Measurements from ENCODE around the gene CABLES1. TPM values are rescaled to one million over a fixed set of nuclear protein-coding genes. Genes with fewer than 3 reads are reported as not detected.

The CABLES1 gene
- total and polyA plus RNA-seq, 2 donors from 2014 or later, result 7.6 to 40.5 TPM

DNA sequence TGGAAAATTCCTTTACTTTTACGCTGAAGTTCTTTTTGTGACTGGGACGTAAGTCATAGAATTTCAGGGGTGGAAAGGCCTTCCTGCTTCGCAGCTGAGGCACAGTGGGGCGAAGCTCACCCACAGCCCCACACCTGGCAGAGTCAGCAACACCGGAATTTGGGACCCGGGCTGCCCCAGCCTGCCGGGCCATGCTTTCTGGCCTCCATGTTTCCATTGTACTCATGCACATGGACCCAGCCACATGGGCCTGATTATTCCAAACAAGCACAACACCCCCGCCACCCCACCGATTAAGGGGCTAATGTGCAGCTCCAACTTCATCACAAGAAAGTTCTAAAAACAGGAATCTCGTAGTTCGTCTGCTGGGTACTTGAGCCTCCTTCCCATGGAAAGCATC is 82.5 kb downstream of the CABLES1 start:
- no peak for FAIRE-seq
- H3K4me3 ChIP-seq (ENCODE audit: low read length in 3 of 3), result no peak overlapping the region
- H3K27me3 ChIP-seq (ENCODE audit: control insufficient read depth, insufficient read depth, low read length), result no peaks in the 10 kb centered on the region
- peaks cover 7 to 13% (median 8%) of the 10 kb centered on the region in 3 donors for H3K36me3 ChIP-seq (ENCODE audit: control insufficient read depth in 2 of 3, insufficient read depth in 3 of 3, low read length in 3 of 3)
- no peak overlapping the region for H3K9ac ChIP-seq (ENCODE audit: low read length in 3 of 3)
- intact Hi-C loops (cut with DNase I), result no loop called here
- TF ChIP-seq, protein P1, sequence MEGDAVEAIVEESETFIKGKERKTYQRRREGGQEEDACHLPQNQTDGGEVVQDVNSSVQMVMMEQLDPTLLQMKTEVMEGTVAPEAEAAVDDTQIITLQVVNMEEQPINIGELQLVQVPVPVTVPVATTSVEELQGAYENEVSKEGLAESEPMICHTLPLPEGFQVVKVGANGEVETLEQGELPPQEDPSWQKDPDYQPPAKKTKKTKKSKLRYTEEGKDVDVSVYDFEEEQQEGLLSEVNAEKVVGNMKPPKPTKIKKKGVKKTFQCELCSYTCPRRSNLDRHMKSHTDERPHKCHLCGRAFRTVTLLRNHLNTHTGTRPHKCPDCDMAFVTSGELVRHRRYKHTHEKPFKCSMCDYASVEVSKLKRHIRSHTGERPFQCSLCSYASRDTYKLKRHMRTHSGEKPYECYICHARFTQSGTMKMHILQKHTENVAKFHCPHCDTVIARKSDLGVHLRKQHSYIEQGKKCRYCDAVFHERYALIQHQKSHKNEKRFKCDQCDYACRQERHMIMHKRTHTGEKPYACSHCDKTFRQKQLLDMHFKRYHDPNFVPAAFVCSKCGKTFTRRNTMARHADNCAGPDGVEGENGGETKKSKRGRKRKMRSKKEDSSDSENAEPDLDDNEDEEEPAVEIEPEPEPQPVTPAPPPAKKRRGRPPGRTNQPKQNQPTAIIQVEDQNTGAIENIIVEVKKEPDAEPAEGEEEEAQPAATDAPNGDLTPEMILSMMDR (IDR thresholded peaks at IDR 0.05; ENCODE audit: borderline replicate concordance, extremely low read depth, insufficient read depth), result no peak
- DNase-seq, result no peak
- H3K27ac ChIP-seq (ENCODE audit: low read depth in 2 of 2, low read length in 2 of 2), result no peak overlapping the region
- peaks cover 0 to 2% (median 0%) of the 10 kb centered on the region in 3 donors for H3K4me1 ChIP-seq (ENCODE audit: control insufficient read depth in 2 of 3, insufficient read depth in 2 of 3, low read depth in 1 of 3, low read length in 3 of 3)
- H3K9me3 ChIP-seq (ENCODE audit: control insufficient read depth in 2 of 3, insufficient read depth in 1 of 3, low read length in 3 of 3), result no peaks in the 10 kb centered on the region

DNA sequence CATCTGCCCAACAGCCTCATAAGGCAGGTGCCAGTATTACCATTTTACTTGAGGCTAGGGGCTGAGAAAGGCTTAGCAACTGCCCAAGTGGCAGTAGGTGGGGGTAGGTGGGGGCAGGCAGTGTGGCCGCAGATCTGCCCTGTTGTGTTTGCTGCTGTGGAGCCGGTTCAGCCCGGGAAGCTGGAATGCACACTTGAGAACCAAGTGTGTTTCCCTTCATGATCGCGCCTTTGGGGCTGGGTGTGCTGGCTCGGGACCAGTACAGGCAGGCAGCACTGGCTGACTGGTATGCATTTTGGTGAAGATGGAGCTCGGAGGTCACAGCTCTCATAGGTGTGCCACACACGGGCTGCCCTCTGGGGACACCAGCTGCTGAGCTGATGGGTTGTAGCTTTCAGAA is 85.1 kb downstream of the CABLES1 start:
- TF ChIP-seq, protein P1 (IDR thresholded peaks at IDR 0.05; ENCODE audit: borderline replicate concordance, extremely low read depth, insufficient read depth), result no peak
- H3K27me3 ChIP-seq (ENCODE audit: control insufficient read depth, insufficient read depth, low read length), result no peaks in the 10 kb centered on the region
- H3K9me3 ChIP-seq (ENCODE audit: control insufficient read depth in 2 of 3, insufficient read depth in 1 of 3, low read length in 3 of 3), result no peaks in the 10 kb centered on the region
- peak in 1 of 5 donors; percentile 51 for DNase-seq
- no peak overlapping the region for H3K4me3 ChIP-seq (ENCODE audit: low read length in 3 of 3)
- no peaks in the 10 kb centered on the region for H3K4me1 ChIP-seq (ENCODE audit: control insufficient read depth in 2 of 3, insufficient read depth in 2 of 3, low read depth in 1 of 3, low read length in 3 of 3)
- no peak overlapping the region for H3K27ac ChIP-seq (ENCODE audit: low read depth in 2 of 2, low read length in 2 of 2)
- no peak for FAIRE-seq
- intact Hi-C loops (cut with DNase I), result no loop called here
- H3K36me3 ChIP-seq (ENCODE audit: control insufficient read depth in 2 of 3, insufficient read depth in 3 of 3, low read length in 3 of 3), result peaks cover 0 to 6% (median 3%) of the 10 kb centered on the region in 3 donors
- no peak overlapping the region for H3K9ac ChIP-seq (ENCODE audit: low read length in 3 of 3)

DNA sequence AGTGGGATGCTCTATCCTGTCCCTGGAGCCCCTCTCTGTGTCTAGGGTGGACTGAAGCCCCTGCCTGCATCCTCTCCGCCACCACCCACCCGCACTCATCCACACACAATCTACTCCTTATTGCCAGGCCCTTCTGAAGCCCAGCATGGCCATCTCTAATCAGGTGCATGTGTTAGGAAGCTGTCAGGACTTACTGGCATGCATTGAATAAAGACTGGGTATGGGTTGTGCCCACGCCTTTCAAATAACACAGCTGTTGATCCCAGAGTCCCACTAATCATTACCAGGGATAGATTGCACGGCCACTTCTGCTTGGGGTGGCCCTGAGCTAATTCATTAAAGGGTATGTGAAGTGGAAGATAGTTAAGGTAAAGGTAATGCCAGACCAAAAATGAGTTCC is 88.4 kb downstream of the CABLES1 start:
- no peaks in the 10 kb centered on the region for H3K9me3 ChIP-seq (ENCODE audit: control insufficient read depth in 2 of 3, insufficient read depth in 1 of 3, low read length in 3 of 3)
- H3K9ac ChIP-seq (ENCODE audit: low read length in 3 of 3), result no peak overlapping the region
- TF ChIP-seq, protein P1 (IDR thresholded peaks at IDR 0.05; ENCODE audit: borderline replicate concordance, extremely low read depth, insufficient read depth), result no peak
- intact Hi-C loops (cut with DNase I), result no loop called here
- DNase-seq (no peak), FAIRE-seq (no peak)
- peaks cover 0 to 21% (median 15%) of the 10 kb centered on the region in 3 donors for H3K4me1 ChIP-seq (ENCODE audit: control insufficient read depth in 2 of 3, insufficient read depth in 2 of 3, low read depth in 1 of 3, low read length in 3 of 3)
- no peak overlapping the region for H3K4me3 ChIP-seq (ENCODE audit: low read length in 3 of 3)
- H3K27me3 ChIP-seq (ENCODE audit: control insufficient read depth, insufficient read depth, low read length), result no peaks in the 10 kb centered on the region
- no peak overlapping the region for H3K27ac ChIP-seq (ENCODE audit: low read depth in 2 of 2, low read length in 2 of 2)
- H3K36me3 ChIP-seq (ENCODE audit: control insufficient read depth in 2 of 3, insufficient read depth in 3 of 3, low read length in 3 of 3), result peaks cover 0 to 3% (median 2%) of the 10 kb centered on the region in 3 donors

DNA sequence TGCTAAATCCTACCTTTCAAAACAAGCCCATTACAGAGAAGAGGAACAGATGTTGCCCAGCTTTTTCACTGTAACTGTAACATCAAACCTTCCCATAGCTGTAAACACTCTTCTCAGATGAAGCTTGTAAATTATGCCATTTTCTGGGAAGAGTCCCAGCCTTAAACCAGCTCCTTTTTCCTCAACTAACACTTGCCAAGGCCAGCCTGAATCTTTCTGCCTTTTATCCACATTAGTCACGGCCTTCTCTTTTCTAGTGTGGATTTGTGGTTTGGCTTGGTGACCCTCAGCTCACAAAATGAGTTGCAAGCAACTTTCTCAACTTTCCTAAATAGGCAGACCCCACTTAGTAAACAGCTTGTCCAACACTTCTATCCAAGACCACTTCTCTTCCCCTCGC is 90.2 kb downstream of the CABLES1 start:
- Histone ChIP-seq H3K27me3 (ENCODE audit: control insufficient read depth, insufficient read depth, low read length) (no peaks in the 10 kb centered on the region), H3K9me3 (ENCODE audit: control insufficient read depth in 2 of 3, insufficient read depth in 1 of 3, low read length in 3 of 3) (no peaks in the 10 kb centered on the region), H3K4me3 (ENCODE audit: low read length in 3 of 3) (no peak overlapping the region), H3K36me3 (ENCODE audit: control insufficient read depth in 2 of 3, insufficient read depth in 3 of 3, low read length in 3 of 3) (peaks cover 0 to 2% (median 0%) of the 10 kb centered on the region in 3 donors), H3K9ac (ENCODE audit: low read length in 3 of 3) (no peak overlapping the region), H3K4me1 (ENCODE audit: control insufficient read depth in 2 of 3, insufficient read depth in 2 of 3, low read depth in 1 of 3, low read length in 3 of 3) (peaks cover 0 to 21% (median 17%) of the 10 kb centered on the region in 3 donors), H3K27ac (ENCODE audit: low read depth in 2 of 2, low read length in 2 of 2) (peak overlapping the region in 1 of 2 donors; percentile 63)
- no peak for FAIRE-seq
- intact Hi-C loops (cut with DNase I), result no loop called here
- DNase-seq, result peak in 2 of 5 donors; percentile 81 to 90
- TF ChIP-seq, protein P1 (IDR thresholded peaks at IDR 0.05; ENCODE audit: borderline replicate concordance, extremely low read depth, insufficient read depth), result no peak

Measured in kidney (tissue), 14 donors.